ENCODE data around the gene CARD6.

DNA sequence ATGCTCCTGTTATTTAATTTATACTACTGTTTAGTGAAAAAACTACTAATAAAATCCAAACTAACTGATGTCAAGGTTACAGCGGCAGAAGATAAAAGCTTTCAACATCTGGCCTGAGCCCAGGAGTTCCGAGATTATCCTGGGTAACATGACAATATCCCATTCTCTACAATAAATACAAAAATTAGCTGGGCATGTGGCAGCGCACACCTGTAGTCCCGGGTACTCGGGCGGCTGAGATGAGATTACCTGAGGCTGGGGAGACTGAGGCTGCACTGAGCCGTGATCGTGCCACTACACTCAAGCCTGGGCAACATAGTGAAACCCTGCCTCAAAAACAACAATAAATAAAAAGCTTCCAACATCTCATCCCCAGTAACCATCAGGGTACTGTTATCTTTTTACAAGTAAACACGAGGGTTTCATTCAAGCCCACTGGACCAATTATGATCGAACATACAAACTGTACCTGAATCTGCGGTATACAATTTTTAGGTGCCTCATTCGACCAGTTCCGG, 7.4 kb upstream of the CARD6 start:
- TF ChIP-seq CTCF (IDR thresholded peaks at IDR 0.05) (no peak), REST (IDR thresholded peaks at IDR 0.05; ENCODE audit: insufficient read depth in 1 of 2, low read depth in 2 of 2, low read length in 1 of 2) (no peak)

Measured in Panc1 (cell line).